ENCODE measurements around the gene ZFYVE28.

ZFYVE28 gene

DNA sequence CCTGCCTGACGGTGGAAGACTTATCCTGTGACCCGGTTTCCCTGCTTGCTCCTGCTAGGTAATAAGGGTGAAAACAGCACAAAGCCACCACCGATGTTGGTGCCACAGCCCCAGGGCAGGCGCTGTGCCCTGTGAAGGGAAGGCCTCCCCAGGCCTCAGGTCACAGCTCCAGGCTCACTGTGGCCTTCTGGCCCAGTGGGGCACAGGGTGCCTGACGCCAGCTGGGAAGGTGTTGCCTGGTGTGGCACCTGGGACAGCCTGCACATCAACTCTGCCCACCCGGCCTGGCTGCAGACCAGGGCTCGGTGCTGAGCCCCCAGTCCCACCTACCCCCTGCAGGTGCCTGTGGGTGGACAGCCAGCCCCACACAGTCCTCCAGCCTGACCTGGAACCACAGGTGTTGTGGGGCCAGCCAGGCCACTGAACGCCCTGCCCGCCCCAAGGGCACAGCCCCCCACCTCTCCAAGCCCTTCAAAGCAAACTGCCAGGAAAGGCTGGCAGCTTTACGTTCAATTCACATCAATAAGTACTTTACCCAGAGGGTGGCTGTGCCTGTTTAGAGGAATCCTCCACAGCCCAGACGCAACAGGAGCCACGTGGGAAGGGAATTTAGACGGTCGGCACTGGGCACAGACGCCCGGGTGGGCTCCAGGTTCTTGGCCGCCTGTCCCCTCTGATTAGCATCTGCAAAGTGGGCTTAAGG lies 54.3 kb downstream of the ZFYVE28 start:
- DNase-seq (ENCODE audit: extremely low spot score), result no peak
- TF ChIP-seq HDGF (IDR thresholded peaks at IDR 0.05; ENCODE audit: borderline replicate concordance), result no peak
- no peak for TF ChIP-seq SP1 (IDR thresholded peaks at IDR 0.05)
- no peak for TF ChIP-seq BHLHE40 (IDR thresholded peaks at IDR 0.05; ENCODE audit: borderline replicate concordance)
- TF ChIP-seq FOXK2 (IDR thresholded peaks at IDR 0.05), result no peak
- TF ChIP-seq L3MBTL2 (conservative IDR thresholded peaks at IDR 0.05), result no peak
- TF ChIP-seq, protein P1, sequence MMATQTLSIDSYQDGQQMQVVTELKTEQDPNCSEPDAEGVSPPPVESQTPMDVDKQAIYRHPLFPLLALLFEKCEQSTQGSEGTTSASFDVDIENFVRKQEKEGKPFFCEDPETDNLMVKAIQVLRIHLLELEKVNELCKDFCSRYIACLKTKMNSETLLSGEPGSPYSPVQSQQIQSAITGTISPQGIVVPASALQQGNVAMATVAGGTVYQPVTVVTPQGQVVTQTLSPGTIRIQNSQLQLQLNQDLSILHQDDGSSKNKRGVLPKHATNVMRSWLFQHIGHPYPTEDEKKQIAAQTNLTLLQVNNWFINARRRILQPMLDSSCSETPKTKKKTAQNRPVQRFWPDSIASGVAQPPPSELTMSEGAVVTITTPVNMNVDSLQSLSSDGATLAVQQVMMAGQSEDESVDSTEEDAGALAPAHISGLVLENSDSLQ (IDR thresholded peaks at IDR 0.05), result no peak
- TF ChIP-seq ELF4 (IDR thresholded peaks at IDR 0.05), result no peak
- TF ChIP-seq LEF1 (IDR thresholded peaks at IDR 0.05; ENCODE audit: borderline replicate concordance), result no peak
- TF ChIP-seq TARDBP (IDR thresholded peaks at IDR 0.05), result no peak
- no peak for TF ChIP-seq ZNF384 (IDR thresholded peaks at IDR 0.05)
- ChIA-PET POLR2A (no interaction called here), CTCF (no interaction called here)

DNA sequence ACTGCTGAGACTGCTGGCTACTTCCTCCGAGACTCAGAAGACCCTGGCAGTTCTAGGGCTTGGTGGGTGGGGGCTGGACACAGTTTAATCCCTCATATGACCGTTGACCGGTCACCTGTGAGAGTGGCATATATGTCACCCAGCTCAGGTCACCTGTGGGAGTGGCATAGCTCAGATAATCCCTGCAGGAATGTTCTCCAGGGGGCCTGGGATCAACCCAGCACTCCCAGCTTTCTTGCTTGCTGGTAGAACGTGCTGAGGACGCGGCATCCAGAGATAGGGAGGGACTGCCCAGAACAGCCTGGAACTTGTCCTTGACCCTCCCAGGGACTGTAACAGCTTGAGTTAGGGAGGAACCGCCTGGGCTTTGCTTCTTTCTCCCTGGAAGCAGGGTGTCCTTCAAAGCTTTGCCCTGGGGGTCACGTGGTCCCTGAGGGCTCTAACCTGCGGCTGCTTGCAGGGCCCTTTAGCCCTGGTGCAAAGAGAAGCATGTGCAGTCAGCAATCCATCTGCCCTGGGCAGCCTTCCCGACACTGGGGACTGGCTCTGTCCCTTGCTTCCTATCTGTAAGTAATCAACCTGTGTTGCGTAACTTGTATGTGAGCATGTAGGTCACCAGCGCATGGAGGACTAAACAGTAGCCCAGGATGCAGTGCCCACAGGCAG lies 55.3 kb downstream of the ZFYVE28 start:
- no peak for DNase-seq (ENCODE audit: extremely low spot score)
- CTCF ChIA-PET, result no interaction called here
- POLR2A ChIA-PET, result no interaction called here
- TF ChIP-seq SP1 (IDR thresholded peaks at IDR 0.05), result no peak
- no peak for TF ChIP-seq L3MBTL2 (conservative IDR thresholded peaks at IDR 0.05)
- TF ChIP-seq CTBP1 (IDR thresholded peaks at IDR 0.05; ENCODE audit: borderline replicate concordance), result no peak
- no peak for TF ChIP-seq TARDBP (IDR thresholded peaks at IDR 0.05)
- TF ChIP-seq LEF1 (IDR thresholded peaks at IDR 0.05; ENCODE audit: borderline replicate concordance), result no peak
- no peak for TF ChIP-seq ARNT (IDR thresholded peaks at IDR 0.05)
- TF ChIP-seq NFRKB (IDR thresholded peaks at IDR 0.05), result no peak
- TF ChIP-seq HDGF (IDR thresholded peaks at IDR 0.05; ENCODE audit: borderline replicate concordance), result no peak
- no peak for TF ChIP-seq FOXK2 (IDR thresholded peaks at IDR 0.05)
- TF ChIP-seq FOXA1 (IDR thresholded peaks at IDR 0.05), result no peak
- TF ChIP-seq, protein P1 (IDR thresholded peaks at IDR 0.05), result no peak
- no peak for TF ChIP-seq FOXM1 (IDR thresholded peaks at IDR 0.05; ENCODE audit: borderline replicate concordance)
- TF ChIP-seq ELF4 (IDR thresholded peaks at IDR 0.05), result no peak

DNA sequence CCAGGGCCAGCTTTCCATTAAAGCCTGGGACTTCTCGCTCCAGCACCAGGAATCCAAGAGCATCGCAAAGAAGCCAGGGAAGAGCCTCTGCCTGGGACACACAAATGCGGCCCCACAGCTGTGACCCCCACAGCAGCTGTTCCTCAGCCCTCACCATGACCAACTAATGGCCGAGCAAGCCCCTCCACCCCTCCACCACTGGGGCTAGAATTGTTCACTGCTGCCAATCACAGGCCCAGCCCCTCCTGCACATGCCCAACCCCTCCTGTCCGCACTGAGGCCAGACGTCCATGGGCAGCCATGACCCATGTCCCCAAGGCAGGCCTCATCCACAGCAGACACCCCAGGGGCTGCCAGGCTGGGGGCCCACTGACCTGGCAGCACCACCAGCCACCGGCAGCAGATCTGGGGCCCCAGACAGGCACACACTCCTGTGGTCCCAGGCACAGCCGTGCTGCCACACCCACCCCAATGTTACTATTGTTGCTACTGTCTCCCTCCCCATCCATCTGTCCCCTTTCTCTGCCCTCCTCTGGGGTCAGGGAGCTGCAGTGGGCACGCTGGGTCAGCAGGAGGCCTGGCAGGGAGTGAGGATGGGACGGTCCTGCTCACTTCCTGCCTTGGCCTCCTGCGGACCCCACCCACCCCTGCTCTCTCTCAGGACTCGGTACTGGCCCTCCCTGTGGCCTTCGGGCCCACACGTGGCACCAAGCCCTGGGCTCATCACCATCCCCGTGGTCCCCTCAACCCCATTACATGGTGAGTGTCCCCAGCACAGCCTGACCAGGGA lies 56.0 kb downstream of the ZFYVE28 start:
- TF ChIP-seq FOXK2 (IDR thresholded peaks at IDR 0.05) (no peak), SP1 (IDR thresholded peaks at IDR 0.05) (no peak), LEF1 (IDR thresholded peaks at IDR 0.05; ENCODE audit: borderline replicate concordance) (no peak), ELF4 (IDR thresholded peaks at IDR 0.05) (no peak), SUZ12 (IDR thresholded peaks at IDR 0.05) (no peak), TARDBP (IDR thresholded peaks at IDR 0.05) (no peak), L3MBTL2 (conservative IDR thresholded peaks at IDR 0.05) (no peak), HDGF (IDR thresholded peaks at IDR 0.05; ENCODE audit: borderline replicate concordance) (no peak), BHLHE40 (IDR thresholded peaks at IDR 0.05; ENCODE audit: borderline replicate concordance) (no peak), ARNT (IDR thresholded peaks at IDR 0.05) (no peak), ZNF384 (IDR thresholded peaks at IDR 0.05) (no peak), CTBP1 (IDR thresholded peaks at IDR 0.05; ENCODE audit: borderline replicate concordance) (no peak), NFRKB (IDR thresholded peaks at IDR 0.05) (no peak), FOXM1 (IDR thresholded peaks at IDR 0.05; ENCODE audit: borderline replicate concordance) (no peak)
- TF ChIP-seq, protein P1 (IDR thresholded peaks at IDR 0.05), result no peak
- DNase-seq (ENCODE audit: extremely low spot score), result no peak
- CTCF ChIA-PET, result no interaction called here
- POLR2A ChIA-PET, result no interaction called here

DNA sequence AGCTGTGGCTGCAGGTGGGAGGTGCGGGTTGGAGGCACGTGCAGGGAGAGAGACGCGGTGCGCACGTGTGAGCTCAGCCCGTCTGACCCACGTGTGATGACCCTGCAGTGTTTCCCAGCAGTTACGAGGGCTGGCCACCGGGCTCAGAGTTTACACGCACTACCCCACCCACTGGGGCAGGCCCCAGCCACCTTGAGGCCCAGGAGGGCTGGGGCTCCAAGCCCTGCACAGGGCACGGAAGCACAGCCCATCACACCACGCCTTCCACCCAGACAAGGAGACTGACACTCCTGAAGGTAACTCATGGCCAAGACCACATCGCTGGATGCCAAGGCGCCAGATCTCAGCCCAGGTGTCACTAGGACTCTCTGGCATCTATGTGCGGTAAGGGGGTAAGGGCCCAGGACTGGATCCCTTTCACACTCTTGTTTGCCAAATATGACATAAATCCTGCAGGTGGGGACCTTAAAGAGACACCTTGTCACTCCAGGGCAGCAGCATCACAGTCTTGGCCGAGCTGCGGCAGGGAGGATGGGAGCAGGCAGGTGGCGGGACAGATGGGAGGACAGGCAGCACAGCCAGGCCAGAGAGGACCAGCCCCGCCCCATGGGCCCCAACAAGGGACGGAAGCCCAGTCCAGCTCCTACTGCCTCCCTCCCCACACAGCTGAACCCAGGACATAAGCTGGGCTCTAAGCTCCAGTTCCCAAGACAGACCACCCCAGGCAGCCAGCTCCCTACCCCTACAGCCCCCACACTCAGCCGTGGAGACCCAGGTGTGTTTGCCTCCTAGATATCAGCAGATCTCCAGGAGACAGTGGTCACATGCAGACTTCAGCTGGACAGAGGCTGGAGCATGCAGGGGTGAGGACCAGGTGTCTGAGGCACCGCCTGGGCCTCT lies 56.8 kb downstream of the ZFYVE28 start:
- no peak for TF ChIP-seq LEF1 (IDR thresholded peaks at IDR 0.05; ENCODE audit: borderline replicate concordance)
- TF ChIP-seq, protein P1 (IDR thresholded peaks at IDR 0.05), result no peak
- TF ChIP-seq SP1 (IDR thresholded peaks at IDR 0.05), result no peak
- no peak for DNase-seq (ENCODE audit: extremely low spot score)
- ChIA-PET CTCF (interaction anchor here (0.6 to 0.8 kb wide), 2 partner anchors 123 to 1957 kb away, joined by 3 to 5 read pairs; no protein-coding TSS in a partner anchor), POLR2A (no interaction called here)

Data from HEK293T (cell line).